HG03469 (cell line): ENCODE results near the gene TRIM29.
"Not testable (repeated sequence)": the region's sequence is repeated elsewhere in the genome, so short reads cannot be mapped to it uniquely, and the experiment has no call there.

Experiments
- ATAC-seq: cut with Tn5 transposase; IDR thresholded peaks from one replicate; pipeline ENCODE4 v1.9.1; 2021; ENCODE audit warnings: mild to moderate bottlenecking, moderate library complexity, moderate number of reproducible peaks; ENCODE audit not compliant: unreplicated experiment

The TRIM29 gene

DNA sequence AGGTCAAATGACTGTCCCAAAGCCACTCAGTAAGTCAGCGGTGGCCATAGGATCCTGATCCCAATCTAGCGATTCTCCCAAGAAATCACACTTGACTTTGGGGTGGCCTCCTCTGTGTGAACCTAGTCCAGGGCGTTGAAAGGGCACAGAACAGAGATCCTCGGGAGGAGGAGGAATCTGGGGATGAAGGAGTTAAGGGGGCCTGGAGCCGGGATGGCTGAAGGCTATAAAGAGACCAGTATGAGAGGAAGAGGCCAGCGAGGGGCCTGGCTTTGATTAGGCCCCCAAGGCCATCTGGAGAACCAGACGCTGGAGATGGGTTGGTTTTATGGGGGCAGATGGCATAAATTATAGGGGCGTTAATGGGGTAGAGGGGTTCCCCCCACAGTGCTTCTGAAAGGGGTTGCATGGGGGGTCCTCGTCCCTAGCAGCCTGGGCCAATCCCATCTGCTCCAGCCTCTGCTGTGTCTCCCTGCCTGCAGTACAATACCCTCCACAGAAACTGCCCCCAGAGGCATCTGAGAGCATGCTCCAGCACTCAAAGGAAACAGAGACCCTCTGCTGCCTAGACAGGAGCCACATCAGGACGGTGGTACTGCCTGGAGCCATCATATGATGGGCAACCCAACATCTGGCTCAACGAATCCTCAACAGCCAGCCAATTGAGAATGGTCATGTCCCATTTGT lies 35.2 kb upstream of the TRIM29 start:
- no peak for ATAC-seq

DNA sequence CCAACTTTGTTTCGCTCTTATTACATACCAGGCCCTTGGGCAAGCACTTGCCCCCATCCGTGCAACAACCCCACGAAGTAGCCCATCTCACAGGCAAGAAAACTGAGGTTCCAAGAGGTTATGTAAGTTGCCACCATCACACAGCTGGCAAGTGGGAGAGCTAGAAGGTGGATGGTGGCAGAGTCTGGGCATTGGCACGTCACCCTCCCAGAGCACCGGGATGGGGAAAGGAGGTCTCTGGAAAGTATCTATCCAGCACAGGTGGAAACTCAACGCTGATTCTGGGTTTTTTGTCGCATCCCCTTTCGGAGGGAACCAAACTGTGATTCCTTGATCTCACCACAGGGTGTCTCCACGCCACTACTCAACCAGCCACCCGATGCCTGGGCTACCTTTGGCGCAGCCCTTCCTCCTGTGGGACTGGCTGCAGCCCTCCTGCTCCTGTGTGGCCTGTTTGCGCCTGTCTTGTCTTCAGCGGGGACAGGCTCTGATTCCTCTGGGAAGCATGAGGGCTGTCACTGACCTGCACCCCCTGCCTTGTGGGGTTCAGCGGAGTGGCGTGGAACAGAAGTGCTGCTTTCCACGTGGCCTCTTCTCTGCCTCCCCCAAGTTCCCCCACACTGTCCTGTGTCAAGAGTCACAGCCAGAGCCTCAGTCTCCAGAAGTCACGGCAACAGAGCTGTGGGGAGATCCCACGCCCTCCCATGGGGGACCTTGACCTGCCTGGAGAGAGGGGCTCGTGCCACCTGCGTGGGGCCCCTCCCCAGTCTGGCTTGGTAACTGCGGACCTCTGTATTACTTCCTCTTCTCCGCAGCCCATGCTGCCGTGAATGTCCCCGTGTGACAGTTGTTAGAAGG lies 34.4 kb upstream of the TRIM29 start:
- no peak for ATAC-seq

DNA sequence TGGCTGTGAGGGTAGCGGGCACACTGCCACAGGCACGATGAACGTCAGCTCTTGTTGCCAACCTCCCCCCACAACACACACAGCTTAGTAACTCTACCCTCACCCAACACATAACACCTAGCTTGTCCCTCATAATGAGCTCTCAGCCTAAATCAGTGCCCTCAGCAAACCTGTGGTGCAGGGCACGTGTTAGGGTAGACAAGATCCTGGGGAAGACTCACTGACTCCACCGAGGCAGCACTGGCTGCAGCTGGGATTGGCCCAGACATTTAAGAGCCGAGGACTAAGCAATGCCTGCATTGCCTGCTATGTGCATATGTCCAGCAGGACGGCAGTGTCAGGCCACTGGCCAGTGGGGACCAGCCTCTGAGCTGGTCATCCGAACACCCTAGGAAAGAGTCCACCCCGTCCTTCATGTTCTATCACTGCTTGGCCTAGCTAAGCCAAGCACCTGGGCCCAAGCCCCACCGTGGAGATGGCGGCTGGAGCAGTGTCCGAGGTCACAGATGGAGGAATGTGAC lies 32.9 kb upstream of the TRIM29 start:
- ATAC-seq: no peak

DNA sequence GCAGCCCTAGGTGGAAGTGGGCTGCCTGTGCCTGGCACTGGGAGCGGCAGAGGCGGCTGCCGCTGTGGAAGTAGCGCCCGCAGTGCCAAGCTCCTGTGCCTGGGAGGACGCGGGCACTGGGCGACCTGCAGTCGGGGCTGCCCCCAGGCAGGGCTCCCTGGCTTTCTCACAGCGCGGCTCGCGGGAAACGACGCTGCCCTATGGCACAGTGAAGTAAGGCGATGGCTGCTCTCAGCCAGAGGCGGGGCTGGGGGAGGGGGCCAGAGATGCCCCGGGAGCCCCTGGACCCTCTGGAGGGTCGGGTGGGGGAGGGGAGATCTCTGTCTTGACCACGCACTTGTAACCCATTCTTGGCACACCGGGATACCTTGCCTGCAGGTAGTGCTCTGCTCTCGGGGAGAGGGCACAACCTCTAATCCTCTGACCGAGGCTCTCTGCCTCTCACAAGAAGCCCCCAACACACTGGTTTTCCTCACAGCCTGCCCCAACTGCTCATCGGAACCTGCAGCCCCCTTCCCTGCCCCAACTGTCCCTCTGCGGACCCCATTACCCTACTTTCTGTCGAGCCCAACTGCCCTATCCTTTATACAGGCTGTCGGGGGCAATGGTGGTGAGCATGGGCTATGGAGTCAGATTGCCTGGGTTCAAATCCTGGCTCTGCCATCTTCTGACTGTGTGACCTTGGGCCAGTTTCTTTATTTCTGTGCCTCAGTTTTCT lies 32.2 kb upstream of the TRIM29 start:
- ATAC-seq: no peak

DNA sequence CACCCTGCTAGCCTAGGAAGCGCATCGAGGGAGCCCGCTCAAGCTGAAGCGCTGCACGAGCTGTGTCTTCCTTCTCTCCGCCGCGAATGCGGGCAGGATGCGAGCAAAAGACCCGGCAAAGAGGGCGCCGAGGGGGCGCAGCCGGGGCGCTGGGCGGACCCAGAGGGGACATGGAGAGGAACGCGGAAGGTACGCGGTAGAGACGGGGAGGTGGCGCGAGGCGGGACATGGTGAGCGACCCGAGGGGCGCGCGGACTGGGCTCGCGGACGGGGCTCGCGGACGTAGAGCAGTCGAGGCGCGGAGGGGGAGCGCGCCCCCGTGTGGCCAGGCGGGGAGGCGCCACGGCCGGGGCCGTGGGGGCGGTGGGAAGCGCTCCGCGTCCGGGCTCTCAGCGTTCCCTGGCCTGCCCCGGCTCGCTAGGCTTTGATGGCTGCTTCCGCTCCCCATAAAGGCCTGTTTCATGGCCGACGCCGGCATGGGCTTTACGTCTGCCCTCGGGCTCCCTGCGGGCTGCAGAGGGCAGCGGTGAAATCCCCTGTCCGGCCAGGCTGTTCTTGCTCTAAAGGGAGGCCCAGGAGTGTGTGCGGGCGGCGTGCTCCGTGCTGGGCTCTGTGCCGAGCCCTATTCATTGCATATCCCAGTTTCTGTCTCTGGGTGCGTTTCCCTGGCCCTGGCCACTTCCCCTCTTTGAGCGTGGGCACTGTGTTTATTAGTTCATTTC lies 31.2 kb upstream of the TRIM29 start:
- ATAC-seq: no peak

DNA sequence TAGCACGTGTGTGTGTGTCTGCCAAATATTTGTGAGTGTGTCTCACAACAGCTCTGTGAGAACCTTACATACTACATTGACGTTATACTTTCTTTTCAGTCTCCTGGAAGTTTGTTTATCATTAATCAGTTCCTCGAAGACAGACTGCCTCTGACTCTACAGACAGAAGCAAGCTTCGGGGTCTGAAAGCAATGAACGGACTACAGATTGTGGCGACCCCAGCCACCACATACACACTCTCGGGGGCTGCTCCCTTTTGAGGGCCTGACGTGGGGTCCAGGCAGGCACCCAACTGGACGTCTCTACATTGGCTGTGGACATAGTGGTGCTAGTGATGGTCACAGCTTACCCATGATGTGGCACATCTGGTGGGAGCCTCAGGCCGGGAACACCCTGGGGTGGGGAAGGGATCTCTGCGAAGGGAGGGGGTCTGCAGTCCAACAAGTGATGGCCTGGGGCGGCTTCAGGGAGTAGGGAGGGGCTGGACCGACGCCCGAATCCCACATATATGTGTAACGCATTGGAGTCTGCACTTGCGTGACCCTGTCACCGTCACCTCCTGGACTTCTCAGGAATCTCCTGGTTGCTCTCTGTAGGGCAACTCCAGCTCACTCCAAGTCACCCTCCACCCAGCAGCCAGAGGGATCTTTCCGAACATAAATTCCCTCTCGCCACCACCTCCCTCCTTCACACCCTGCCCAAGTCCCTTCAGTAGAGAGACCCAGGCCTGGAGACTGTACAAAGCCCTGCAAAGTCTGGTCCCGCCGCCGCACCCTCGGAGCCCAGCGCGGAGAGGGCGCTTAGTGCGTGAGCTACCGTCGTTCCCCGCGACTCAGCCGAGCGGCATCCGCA lies 30.4 kb upstream of the TRIM29 start:
- no peak for ATAC-seq

DNA sequence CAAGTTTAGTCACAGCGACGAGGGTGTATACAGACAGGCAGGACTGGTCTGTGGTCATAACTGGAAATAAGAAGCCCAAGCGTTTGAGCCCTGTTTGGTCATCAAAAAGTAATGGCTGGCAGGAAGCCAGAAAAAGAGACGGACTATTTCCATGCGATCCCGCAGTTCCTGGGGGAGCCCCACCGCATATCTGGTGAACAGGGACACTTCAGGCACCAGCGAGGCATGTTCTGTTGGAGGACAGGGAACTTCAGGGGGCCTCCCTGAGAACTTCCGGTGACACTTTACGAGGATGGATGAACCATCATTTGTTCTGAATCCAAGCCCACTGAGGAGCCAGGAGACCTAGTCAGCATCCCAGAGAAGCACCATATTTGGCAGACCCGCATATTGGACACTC lies 29.7 kb upstream of the TRIM29 start:
- ATAC-seq: no peak

DNA sequence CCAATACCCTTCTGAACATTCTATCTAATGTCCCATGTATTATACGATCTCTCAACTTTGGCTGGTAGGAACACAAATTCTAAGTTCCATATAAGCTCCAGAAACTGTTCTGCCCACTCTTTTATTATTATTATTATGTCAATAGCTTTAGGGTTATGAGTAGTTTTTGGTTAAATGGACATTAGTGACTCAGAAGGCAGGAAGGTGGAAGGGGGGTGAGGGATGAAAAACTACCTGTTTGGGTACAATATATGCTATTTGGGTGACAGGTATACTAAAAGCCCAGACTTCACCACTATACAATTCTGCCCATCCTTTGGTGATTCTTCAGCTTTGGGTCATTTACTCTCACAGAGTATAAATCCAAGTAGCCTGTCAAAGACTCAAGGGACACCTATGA lies 22.5 kb upstream of the TRIM29 start:
- no peak for ATAC-seq

DNA sequence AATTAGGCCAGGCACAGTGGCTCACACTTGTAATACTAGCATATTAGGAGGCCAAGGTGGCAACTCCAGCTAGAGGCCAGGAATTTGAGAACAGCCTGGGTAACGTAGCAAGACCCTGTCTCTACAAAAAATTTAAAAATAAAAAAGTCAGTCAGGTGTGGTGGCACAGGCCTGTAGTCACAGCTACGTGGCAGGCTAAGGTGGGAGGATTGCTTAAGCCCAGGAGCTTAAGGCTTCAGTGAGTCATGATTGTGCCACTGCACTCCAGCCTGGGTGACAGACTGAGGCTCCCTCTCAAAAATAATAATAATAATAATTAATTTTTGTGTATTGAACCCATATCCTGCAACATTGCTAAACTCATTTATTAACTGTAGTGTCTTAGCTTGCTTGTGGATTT lies 15.3 kb upstream of the TRIM29 start:
- no peak for ATAC-seq

DNA sequence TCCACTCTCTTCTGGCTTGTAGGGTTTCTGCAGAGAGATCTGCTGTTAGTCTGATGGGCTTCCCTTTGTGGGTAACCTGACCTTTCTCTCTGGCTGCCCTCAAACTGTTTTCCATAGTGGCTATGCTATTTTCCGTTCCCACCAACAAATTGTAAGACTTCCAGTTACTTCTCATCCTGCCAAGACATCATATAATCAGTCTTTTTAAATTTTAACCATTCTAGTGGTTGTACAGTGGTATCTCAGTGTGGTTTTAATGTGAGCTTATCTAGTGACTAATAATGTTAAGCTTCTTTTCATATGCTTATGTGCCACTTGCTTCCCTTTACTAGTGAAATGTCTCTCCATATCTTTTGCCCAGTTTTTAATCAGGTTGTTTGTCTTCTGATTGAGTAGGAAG lies 13.6 kb upstream of the TRIM29 start:
- ATAC-seq: no peak

DNA sequence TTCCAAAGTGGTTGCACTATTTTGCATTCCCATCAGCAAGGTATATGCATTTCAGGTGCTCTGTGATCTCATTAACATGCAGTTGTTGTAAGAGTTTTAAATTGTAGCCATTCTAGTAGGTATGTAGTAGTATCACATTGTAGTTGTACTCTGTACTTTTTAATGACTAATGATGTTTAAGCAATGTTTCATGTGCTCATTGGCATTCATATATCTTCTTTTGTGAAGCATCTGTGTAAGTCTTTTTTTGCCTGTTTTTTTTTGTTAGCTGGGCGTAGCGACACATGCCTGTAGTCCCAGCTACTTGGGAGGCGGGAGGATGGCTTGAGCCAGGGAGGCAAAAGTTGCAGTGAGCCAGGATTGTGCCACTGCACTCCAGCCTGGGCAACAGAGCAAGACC lies 11.3 kb upstream of the TRIM29 start:
- ATAC-seq: no peak

DNA sequence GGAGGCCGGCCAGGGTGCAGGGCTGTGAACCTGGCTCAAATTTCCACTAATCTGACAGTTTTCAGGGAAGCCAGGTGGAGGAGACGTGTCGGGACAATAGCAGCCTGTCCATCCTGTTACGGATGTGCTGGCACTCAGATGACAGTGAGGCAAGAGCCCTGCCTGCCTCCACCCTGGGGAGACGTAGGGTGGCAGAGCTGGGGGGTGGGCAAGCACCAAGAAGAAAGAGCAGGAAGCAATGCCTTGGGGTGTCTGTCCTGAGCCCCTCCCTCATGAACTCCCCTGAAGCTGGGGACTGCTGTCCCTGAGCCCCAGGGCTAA lies 10.0 kb upstream of the TRIM29 start:
- no peak for ATAC-seq

DNA sequence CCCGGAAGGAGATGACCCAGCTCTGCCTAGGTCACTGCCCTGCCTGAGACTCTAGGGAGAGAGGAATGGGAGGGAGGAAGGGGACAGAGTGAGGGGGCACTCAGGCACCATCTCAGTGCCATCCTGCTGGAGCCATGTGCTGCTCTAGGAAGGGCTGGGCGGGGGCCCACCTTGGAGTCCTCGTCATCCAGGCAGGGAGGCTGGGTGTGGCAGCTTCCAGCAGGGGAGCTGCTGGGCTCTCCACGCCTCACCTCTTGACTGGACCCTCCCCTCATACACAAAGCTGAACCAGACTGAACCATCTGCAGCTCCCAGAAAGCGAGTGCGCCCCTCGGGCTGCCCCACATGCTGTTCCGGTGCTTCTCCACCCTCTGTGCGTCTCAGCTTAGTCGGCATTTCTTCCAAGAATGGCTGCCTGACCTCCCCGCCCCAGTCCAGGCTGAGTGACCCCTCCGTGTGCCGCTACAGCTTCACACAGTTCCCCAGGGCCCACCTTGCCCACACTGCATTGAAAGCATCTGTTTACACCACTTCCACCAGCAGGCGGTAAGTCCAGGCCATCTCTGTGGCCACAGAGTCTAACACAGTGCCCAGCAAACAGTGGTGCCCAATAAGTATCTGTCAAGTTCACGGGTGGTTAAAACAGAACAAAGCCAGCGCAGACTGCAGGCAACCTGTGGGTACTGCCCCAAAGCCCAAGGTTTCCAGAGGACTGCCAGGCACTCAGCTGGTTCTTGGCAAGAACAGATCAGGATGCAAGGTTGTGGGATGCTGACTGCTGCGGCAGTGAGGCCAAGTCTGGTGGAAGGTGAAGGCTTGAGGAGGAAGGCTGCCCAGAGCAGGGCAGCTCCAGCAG lies 9.4 kb upstream of the TRIM29 start:
- no peak for ATAC-seq

DNA sequence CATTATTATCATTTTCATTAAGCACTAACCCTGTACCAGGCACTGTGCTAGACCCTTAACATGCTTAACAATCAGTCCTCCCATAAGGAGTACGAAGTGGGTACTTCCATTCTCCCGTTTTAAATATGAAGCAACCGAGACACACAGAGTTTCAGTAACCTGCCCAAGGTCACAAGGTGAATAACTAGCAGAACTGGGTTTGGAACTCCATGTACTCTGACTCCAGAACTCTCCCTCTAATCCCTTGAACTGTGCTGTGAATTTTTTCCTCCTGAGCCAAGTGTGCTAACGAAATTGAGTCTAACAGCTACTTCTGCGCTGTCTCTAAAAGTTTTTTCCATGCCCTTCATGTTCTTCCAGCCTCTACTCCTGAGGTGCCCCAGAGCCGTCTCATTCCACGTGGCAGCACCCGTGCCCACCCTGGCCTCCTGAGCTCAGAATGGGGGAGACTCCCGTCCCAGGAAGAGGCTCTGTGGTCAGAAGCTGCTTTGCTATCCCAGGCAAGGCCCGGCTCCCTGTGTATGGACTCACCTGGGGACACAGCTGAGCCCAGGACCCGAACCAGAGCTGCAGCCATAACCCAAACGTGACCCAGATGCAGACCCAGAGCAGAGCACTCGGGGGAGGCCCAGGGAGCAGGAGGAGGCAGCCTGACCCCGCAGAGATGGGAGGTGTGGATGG lies 8.6 kb upstream of the TRIM29 start:
- no peak for ATAC-seq

DNA sequence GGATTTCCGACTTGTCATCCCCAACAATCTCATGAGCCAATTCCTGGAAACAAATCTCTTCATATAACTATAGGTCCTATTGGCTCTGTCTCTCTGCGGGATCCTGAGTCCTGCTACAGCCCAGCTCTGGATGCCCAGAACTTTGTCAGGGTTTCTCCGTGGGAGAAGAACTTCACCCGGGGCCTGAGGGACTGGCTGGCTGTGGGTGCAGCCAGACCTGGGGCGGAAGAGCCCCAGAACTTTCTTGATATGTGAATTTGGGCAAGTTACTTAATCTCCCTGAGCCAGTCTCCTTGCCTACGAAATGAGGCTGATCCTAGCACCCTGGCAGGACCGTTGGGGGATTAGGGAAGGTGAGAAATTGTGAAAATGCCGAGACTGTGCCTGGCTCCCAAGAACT lies 6.6 kb upstream of the TRIM29 start:
- no peak for ATAC-seq

DNA sequence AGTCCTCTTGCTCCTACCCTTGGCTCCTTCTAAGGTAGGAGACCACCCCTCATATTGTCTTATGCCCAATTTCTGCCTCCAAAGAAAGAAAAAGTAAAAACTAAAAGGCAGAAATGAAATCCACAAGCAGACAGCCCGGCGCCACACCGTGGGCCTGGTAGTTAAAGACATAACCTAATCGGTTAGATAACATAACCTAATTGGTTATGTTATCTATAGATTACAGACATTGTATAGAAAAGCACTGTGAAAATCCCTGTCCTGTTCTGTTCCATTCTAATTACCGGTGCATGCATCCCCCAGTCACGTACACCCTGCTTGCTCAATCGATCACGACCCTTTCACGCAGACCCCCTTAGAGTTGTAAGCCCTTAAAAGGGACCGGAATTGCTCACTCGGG lies 5.6 kb upstream of the TRIM29 start:
- ATAC-seq: not testable (repeated sequence)

DNA sequence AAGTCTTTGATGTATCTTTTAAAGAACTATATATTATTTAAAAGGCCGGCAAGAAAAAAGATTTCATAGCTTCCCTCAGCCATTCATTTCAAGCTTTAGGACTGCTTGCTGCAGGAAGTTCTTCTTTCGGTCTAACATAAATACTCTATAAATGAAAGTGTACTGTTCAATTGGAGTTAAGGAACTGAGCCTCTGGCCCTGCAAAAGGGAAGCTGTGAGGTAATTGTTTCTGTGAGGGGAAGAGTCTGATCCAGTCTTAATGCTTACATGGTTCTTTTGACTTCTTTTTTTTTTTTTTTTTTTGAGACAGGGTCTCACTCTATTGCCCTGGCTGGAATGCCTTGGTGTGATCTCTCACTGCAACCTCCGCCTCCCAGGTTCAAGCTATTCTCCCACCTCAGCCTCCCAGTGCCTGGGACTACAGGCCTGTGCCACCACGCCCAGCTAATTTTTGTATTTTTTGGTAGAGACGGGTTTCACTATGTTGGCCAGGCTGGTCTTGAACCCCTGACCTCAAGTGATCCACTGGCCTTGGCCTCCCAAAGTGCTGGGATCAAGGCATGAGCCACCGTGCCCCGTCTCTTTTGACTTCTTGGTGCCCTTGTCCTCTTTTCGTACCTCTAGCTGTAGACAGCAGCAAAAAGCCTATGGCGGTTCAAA lies 4.7 kb upstream of the TRIM29 start:
- no peak for ATAC-seq

DNA sequence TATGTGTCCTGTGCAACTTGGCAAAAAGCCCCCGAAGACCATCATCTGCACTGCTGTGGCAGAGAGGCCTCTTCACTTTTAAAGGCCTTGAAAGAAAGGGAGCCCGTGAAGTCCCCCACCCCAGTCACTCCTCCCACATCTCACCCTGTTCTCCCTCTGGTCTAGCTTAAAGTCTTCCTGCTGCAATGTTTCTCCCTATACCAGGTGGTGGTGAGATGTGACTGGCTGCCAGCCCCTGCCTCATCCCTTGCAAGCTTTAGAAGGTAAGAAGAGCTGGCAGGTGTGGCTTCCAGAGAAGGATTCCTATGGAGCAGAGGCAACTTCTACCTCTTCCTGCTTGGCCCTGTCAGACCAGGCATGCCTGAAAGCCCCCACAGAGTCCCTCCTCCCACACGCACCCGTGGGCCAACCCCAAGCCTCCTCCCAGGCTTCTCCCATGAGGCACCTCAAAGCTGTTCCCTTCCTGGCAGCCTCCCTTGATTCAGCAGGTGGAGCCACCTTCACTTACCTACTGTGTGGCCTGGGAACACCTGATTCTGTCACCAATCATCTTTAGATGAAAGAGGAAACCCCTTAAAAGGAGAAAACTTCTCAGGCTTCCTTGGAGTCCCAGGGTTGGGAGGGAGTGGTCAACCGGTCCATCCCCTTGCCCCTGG lies 4.0 kb upstream of the TRIM29 start:
- no peak for ATAC-seq
